WERI-Rb-1 (cell line): ENCODE data around the gene APBA2.

Experiments
- DNase-seq: peaks from one replicate; pipeline ENCODE4 v3.0.0-alpha.2; 2020
- H3K27ac ChIP-seq: fragments of 250-450 bp; sonication (Bioruptor Pico); 2 replicates; pipeline ENCODE4 v1.5.1; 2020; ENCODE audit warnings: mild to moderate bottlenecking, moderate library complexity
- H3K27me3 ChIP-seq: fragments of 250-450 bp; sonication (Bioruptor Pico); 2 replicates; pipeline ENCODE4 v1.5.1; 2021; ENCODE audit warnings: mild to moderate bottlenecking, low read depth, moderate library complexity; ENCODE audit not compliant: insufficient read depth, severe bottlenecking
- H3K36me3 ChIP-seq: fragments of 250-450 bp; sonication (Bioruptor Pico); 2 replicates; pipeline ENCODE4 v1.5.1; 2020; ENCODE audit warnings: mild to moderate bottlenecking, moderate library complexity
- H3K4me3 ChIP-seq: 2 replicates; pipeline ENCODE4 v1.5.1; 2011; ENCODE audit warnings: low read depth, mild to moderate bottlenecking, control low read depth, low read length
- H3K9me3 ChIP-seq: fragments of 250-450 bp; sonication (Bioruptor Pico); 2 replicates; pipeline ENCODE4 v1.5.1; 2021; ENCODE audit warnings: mild to moderate bottlenecking, moderate library complexity; ENCODE audit not compliant: severe bottlenecking
- TF ChIP-seq, protein P1 (sequence below): IDR thresholded peaks from 2 replicates; pipeline ENCODE4 v1.5.1; 2011; ENCODE audit warnings: low read depth, mild to moderate bottlenecking, control low read depth, inconsistent platforms, low read length

Gene APBA2

DNA sequence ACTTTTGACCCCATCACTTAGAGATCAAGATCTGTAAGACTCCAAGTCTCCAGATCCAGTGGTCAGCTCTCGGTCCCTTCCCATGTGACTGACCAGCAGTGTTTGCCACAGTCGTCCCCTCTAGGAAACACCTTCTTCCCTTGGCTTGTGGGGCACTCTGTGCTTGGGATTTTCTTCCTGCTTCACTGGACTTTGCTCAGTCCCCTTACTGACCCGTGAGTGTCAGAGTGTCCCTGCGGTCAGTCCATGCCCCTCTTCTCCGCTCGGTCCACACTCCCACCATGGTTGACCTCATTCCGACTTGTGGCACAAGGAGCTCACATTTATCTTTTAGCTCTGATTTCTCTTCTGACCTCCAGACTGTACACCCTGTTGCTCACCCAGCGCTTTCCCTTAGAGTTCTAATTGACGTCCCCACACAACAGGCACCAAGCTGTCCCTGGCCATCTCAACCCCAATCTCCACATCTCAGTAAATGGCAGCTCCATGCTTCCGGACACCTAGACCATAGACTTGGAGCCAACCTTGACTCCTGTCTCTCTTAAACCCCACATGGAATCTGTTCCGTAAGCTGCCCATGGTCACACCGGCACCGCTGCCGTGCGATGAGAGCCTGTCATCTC, 67.9 kb downstream of the APBA2 start:
- no peak for DNase-seq
- Histone ChIP-seq H3K4me3 (no peak overlapping the region), H3K9me3 (no peaks in the 10 kb centered on the region), H3K36me3 (no peaks in the 10 kb centered on the region), H3K27ac (no peak overlapping the region), H3K27me3 (no peaks in the 10 kb centered on the region)
- TF ChIP-seq, protein P1, sequence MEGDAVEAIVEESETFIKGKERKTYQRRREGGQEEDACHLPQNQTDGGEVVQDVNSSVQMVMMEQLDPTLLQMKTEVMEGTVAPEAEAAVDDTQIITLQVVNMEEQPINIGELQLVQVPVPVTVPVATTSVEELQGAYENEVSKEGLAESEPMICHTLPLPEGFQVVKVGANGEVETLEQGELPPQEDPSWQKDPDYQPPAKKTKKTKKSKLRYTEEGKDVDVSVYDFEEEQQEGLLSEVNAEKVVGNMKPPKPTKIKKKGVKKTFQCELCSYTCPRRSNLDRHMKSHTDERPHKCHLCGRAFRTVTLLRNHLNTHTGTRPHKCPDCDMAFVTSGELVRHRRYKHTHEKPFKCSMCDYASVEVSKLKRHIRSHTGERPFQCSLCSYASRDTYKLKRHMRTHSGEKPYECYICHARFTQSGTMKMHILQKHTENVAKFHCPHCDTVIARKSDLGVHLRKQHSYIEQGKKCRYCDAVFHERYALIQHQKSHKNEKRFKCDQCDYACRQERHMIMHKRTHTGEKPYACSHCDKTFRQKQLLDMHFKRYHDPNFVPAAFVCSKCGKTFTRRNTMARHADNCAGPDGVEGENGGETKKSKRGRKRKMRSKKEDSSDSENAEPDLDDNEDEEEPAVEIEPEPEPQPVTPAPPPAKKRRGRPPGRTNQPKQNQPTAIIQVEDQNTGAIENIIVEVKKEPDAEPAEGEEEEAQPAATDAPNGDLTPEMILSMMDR: no peak

DNA sequence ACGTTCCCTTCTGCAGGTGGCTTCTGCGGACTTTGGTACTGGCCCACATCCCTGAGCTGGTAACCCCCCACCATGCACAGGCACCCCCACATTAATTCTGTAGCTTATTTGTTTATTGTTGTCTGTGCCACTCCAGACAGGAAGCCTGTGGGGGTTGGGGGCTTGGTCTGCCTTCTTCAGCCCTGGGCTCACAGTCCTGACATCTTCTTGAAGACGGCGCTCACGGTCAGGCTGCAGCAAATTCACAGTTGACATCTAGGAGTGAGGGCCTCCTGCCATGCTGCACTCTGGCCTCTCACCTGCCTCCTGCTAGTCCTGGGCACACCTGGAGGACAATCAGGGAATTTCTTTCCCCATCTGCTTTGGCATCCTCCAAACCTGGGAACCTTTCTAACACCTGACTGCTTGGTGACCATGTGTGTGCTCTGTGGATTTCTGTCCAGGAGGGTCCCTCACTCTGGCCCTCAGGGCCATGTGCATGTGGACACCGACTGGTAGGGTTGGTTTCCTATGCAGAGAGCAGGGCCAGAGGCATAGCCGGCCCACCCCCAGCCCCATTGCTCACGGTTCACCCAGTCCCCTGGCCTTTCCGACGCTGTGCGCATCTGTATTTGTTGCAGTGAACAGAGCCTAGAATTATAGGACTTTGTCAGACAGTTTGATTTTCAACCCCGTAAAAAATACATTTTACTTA, 68.8 kb downstream of the APBA2 start:
- no peak overlapping the region for H3K4me3 ChIP-seq
- H3K36me3 ChIP-seq: no peaks in the 10 kb centered on the region
- TF ChIP-seq, protein P1: no peak
- H3K9me3 ChIP-seq: no peaks in the 10 kb centered on the region
- DNase-seq: no peak
- no peak overlapping the region for H3K27ac ChIP-seq
- no peaks in the 10 kb centered on the region for H3K27me3 ChIP-seq

DNA sequence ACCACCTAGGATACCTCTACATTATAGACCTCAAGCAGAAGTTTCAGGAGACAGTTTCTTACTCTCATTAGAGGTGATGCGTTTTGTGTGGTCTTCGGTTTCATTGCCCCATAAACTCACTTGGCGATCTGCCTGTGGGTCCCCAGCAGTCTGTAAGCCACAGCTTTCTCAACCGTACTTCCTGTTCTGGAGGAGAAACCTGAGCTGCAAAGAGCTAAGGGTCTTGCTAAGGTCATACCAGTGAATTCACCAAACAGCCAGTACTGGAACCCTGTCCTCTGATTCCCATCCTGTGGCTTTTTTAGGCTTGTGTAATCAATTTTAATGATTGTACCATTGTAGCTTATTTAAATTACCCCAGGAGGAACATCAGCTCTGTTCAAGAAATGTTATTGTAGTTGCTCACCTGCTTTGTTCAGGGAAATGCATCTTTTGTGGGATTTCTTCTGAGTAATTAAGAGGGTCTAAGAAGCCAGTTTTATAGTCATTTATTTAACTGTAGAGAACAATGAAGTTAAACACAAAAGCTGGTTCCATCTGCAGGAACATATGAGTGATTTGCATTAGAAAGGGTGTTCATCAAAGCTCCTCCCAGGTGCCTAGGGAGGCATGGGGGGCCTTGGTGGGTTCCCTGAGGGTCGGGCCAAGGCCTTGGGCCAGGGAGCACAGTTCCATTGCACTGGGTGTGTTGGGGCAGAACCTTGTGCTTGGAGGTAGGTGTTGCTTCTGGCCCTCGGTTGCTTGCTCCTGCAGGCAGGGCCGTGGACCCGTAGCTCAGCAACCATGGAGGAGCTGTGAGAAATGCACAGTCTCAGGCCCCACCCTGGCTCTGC, 69.6 kb downstream of the APBA2 start:
- Histone ChIP-seq H3K27ac (no peak overlapping the region), H3K4me3 (no peak overlapping the region), H3K9me3 (no peaks in the 10 kb centered on the region), H3K27me3 (no peaks in the 10 kb centered on the region), H3K36me3 (no peaks in the 10 kb centered on the region)
- TF ChIP-seq, protein P1: no peak
- DNase-seq: no peak

DNA sequence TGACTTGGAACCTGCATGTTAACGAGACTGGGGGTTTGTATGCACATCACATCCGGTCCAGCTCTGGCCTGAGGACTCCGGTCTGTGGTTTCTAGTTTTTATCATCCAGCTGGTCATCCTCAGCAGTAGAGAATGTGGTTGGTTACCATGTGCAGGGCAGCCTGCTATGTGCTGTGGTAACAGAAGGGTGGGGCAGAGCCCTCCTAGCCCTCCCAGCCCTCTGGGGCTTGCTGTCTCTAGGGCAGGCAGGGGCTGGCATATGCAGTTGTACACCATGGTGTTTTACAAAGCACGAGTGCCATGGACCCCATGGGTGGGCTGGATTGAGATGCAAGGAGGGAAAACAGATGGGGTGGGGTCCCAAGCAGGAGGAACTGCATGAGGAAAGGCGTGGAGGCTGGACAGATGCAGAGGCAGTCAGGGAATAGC, 70.2 kb downstream of the APBA2 start:
- TF ChIP-seq, protein P1: no peak
- Histone ChIP-seq H3K27ac (no peak overlapping the region), H3K36me3 (no peaks in the 10 kb centered on the region), H3K4me3 (no peak overlapping the region), H3K9me3 (no peaks in the 10 kb centered on the region), H3K27me3 (no peaks in the 10 kb centered on the region)
- DNase-seq: no peak

DNA sequence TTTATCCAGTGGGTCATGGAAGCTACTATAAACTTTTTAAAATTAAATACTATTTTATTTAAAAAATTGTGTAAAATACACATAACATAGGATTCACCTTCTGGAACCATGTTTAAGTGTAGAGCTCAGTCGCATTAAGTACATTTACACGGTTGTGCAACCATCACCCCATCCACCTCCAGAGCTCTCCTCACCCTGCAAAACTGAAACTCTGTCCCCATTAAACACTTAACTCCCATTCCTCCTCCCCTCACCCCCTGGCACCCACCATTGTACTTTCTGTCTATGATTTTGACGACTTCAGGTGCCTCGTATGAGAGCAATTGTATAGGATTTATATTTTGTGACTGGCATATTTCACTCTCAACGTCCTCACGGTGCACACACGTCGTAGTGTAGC, 70.7 kb downstream of the APBA2 start:
- TF ChIP-seq, protein P1: no peak
- no peaks in the 10 kb centered on the region for H3K36me3 ChIP-seq
- DNase-seq: no peak
- H3K27ac ChIP-seq: no peak overlapping the region
- no peaks in the 10 kb centered on the region for H3K9me3 ChIP-seq
- no peak overlapping the region for H3K4me3 ChIP-seq
- H3K27me3 ChIP-seq: no peaks in the 10 kb centered on the region
